NK-92 treated with Interleukin-12 subunit alpha and Interleukin-12 subunit beta, amount 100 ng/mL, for 24 hours (cell line): Measurements from ENCODE around the gene UPK3A.
"Not testable (repeated sequence)": the region's sequence is repeated elsewhere in the genome, so short reads cannot be mapped to it uniquely, and the experiment has no call there.

Source experiments
- DNase-seq: peaks from one replicate; lab custom pipeline; 2025; lab: John Stamatoyannopoulos, UW

The UPK3A gene

GRCh38 chr22:45281010-45281409 lies 3.7 kb upstream of the UPK3A start:
- no peak for DNase-seq

DNA sequence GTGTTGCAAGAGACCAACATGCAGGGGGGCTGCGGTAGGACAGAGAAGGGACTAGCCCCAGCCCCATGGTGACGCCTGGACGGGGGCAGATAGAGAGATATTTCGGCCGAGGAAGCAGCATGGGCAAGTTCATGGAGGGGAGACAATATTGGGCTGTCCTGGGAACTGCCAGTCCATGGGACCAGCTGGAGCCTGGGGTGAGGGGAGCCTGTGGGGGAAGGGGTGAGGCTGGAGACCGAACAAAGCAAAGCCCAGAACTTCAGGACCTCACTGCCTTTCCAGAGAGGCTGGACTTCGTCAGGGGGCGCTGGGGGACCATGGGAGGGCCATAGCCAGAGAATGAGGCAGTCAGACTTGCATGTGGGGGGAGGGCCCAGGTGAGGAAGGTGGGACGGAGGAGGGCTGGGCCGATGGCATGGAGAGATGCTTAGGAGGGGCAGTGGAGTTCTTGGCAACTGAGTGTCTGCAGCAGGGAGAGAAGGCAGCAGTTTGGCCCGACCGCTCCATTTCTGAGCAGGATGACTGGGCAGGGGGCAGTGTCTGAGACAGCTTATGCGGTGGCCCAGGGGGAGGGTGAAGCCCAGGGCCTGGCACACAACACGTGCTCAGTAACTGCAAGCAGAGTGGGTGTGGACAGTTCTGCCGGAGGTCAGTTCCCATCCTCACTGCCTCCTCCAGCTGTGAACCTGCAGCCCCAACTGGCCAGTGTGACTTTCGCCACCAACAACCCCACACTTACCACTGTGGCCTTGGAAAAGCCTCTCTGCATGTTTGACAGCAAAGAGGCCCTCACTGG lies 712 bp downstream of the UPK3A start:
- DNase-seq: no peak

- DNase-seq: no peak
Measured at GRCh38 chr22:45286854-45287551, 2.3 kb downstream of the UPK3A start.

DNA sequence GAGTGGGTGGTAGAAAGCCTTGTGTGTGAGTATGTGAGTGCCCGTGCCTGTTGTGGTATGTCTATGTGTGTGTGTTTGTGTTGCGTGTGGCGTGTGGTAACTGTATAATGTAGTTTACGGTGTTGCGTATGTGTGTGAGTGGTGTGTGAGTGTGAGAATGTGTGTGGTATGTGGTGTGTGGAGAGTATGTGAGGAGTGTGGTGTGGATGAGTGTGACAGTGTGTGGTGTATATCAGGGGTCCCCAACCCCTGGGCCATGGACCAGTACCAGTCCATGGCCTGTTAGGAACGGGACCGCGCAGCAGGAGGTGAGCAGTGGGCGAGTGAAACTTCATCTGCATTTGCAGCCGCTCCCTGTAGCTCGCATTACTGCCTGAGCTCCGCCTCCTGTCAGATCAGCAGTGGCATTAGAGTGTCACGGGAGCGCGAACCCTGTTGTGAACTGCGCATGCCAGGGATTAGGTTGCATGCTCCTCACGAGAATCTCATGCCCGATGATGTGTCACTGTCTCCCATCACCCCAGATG lies 5.7 kb downstream of the UPK3A start:
- DNase-seq: no peak

DNA sequence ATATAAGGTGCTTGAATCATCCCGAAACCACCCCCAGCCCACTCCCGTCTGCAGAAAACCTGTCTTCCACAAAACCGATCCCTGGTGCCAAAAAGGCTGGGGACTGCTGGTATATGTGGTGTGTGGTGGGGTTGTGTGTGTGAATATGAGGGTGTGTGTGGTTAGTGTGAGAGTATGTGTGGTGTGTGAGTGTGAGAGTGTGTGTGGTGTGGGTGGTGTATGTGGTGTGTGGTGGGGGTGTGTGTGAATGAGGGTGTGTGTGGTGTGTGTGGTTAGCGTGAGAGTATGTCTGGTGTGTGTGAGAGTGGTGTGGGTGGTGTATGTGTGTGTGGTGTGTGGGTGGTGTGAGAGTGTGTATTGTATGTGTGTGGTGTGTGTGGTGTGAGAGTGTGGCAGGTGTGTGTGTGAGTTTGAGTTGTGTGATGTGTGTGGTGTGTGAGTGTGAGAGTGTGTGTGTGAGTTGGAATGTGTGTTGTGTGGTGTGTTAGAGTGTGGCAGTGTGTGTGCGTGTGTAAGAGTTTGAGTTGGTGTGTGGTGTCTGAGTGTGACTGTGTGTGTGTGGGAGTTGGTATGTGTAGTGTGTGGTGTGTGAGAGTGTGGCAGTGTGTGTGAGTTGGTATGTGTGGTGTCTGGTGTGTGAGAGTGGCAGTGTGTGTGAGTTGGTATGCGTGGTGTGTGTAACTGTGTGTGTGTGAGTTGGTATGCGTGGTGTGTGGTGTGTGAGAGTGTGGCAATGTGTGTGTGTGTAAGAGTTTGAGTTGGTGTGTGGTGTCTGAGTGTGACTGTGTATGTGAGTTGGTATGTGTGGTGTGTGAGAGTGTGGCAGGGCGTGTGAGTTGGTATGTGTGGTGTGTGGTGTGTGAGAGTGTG lies 6.5 kb downstream of the UPK3A start:
- DNase-seq: no peak

DNA sequence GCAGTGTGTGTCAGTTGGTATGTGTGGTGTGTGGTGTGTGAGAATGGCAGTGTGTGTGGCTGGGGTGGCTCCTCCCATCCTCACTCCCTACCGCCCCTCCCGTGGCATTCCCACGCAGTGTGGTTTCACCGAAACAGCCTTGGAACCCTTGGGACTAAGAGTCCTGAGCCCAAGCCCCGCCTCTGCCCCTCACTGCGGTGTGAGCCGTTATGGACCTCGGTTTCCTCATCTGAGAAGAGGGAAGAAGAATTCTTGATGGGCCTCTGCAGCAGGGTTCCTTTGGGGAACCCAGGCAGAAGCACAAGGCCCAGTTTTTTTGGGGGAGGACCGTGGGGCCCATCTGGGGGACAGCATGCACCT lies 7.2 kb downstream of the UPK3A start:
- DNase-seq: no peak

GRCh38 chr22:45292731-45293442 lies 8.1 kb downstream of the UPK3A start:
- DNase-seq: no peak

GRCh38 chr22:45294030-45294429 lies 9.3 kb downstream of the UPK3A start:
- no peak for DNase-seq

DNA sequence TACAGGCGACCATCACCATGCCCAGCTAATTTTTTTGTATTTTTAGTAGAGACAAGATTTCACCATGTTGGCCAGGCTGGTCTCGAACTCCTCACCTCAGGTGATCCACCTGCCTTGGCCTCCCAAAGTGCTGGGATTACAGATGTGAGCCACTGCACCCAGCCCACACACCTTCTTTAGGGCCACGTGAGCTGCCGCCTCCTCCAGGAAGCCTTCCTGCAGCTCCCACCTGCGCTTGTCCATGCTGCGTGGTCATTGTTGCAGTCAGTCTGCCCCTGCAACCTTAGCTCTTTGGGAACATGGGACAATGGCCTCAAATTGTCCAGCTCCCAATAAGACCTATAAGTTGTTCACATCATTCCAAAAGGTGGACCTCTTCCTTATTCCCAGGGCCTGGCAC lies 10.3 kb downstream of the UPK3A start:
- DNase-seq: not testable (repeated sequence)

DNA sequence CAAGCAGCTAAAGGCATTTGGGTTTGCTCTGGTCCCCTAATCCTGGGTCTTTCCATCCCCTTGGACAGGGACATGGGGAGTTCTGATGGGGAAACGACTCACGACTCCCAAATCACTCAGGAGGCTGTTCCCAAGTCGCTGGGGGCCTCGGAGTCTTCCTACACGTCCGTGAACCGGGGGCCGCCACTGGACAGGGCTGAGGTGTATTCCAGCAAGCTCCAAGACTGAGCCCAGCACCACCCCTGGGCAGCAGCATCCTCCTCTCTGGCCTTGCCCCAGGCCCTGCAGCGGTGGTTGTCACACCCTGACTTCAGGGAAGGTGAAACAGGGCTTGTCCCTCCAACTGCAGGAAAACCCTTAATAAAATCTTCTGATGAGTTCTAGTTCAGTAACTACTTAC lies 10.7 kb downstream of the UPK3A start:
- DNase-seq: no peak

DNA sequence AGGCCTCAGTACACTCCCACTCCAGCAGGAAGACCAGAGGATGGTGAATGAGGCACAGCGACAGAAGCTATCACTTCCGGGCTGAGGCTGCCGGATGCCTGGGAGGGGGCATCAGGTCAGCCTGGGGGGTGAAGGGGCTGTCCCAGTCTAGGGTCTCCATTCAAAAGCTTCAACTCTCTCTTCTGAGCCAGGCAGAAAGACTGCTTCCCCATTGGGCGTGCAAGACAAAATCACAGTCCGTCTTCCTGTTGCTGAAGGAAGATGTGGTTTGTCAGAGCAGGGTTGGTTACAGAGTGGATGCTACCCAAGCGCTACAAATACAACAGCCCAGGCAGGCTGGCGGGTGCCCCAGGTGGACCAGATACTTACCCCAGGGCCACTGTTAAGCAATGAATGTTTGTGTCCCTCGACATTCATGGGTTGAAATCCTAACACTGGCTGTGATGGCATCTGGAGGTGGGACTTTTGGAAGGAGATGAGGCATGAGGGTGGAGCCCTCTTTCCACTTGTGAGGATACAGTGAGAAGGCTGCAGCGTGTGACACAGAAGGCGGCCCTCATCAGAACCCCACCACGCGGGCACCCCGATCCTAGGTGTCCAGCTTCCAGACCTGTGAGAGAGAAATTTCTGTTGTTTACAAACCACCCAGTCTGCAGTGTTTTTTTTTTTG lies 12.0 kb downstream of the UPK3A start:
- no peak for DNase-seq

- DNase-seq: no peak
Measured at GRCh38 chr22:45298934-45299505, 14.3 kb downstream of the UPK3A start.

GRCh38 chr22:45302751-45303150 lies 18.0 kb downstream of the UPK3A start:
- no peak for DNase-seq

- no peak for DNase-seq
Measured at GRCh38 chr22:45303181-45303580, 18.4 kb downstream of the UPK3A start.

GRCh38 chr22:45304971-45305370 lies 20.2 kb downstream of the UPK3A start:
- no peak for DNase-seq

- DNase-seq: no peak
Measured at GRCh38 chr22:45305456-45306075, 20.8 kb downstream of the UPK3A start.

- DNase-seq: no peak
Measured at GRCh38 chr22:45306139-45306538, 21.4 kb downstream of the UPK3A start.

DNA sequence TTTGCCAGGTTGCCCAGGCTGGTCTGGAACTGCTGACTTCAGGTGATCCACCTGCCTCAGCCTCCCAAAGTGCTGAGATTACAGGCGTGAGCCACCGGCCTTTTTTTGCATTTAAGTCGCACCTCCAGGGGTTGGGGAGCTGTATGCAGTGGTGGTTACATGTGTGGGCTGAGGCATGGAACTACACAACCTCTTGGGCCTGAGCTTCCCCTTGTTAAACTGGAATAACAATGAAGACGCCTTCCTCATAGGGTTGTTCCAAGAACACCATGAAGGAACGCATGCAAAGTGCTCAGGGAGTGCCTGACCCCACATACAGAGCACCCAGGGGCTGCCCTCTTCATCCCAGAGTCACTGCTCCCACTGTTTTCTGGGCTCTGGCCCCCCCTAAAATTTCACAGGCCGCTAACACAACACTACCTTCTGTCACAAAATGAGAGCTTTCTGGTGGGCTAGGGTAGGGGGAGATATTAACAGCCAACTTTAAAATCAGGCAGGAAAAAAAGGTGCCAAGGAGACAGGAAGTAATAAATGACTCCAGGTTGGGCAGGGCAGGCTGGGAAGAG lies 23.7 kb downstream of the UPK3A start:
- no peak for DNase-seq

GRCh38 chr22:45308957-45309421 lies 24.2 kb downstream of the UPK3A start:
- DNase-seq: no peak
